GM23338 (cell line): ENCODE data around the gene INCA1. TPM values are rescaled to one million over a fixed set of nuclear protein-coding genes. Genes with fewer than 3 reads are reported as not detected.

Experiments
- ATAC-seq: fragments of 200-7000 bp; cut with Tn5 transposase; 3 replicates; pipeline ENCODE4 v1.9.1; 2020
- DNase-seq: peaks from one replicate; pipeline ENCODE4 v3.0.0-alpha.2; 2015; ENCODE audit warnings: low spot score
- H2AFZ ChIP-seq: fragments of 200-600 bp; sonication (generic); 2 replicates; pipeline ENCODE4 v1.8.0; 2016; ENCODE audit warnings: antibody characterized with exemption, mild to moderate bottlenecking, moderate library complexity
- H3F3A ChIP-seq: fragments of 200-600 bp; sonication (generic); replicated peaks from 2 replicates; pipeline ENCODE4 v1.8.0; 2017; ENCODE audit warnings: antibody characterized with exemption, mixed run types, low read depth
- H3K27ac ChIP-seq: fragments of 200-600 bp; sonication (generic); 2 replicates; pipeline ENCODE4 v1.6.1; 2016; ENCODE audit warnings: low read depth
- H3K27me3 ChIP-seq: fragments of 200-600 bp; sonication (generic); 2 replicates; pipeline ENCODE4 v1.8.0; 2016; ENCODE audit warnings: mild to moderate bottlenecking, mixed run types, moderate library complexity; ENCODE audit not compliant: insufficient read depth
- H3K36me3 ChIP-seq: fragments of 200-600 bp; sonication (generic); 2 replicates; pipeline ENCODE4 v1.8.0; 2016; ENCODE audit warnings: mild to moderate bottlenecking; ENCODE audit not compliant: insufficient read depth
- H3K4me1 ChIP-seq: fragments of 200-600 bp; sonication (generic); 2 replicates; pipeline ENCODE4 v1.8.0; 2016; ENCODE audit warnings: mild to moderate bottlenecking, moderate library complexity; ENCODE audit not compliant: insufficient read depth
- H3K4me2 ChIP-seq: fragments of 200-600 bp; sonication (generic); 2 replicates; pipeline ENCODE4 v1.7.1; 2017; ENCODE audit warnings: mixed run types
- H3K4me3 ChIP-seq: fragments of 200-600 bp; sonication (generic); 2 replicates; pipeline ENCODE4 v1.6.1; 2016; ENCODE audit warnings: mixed run types
- H3K79me2 ChIP-seq: fragments of 200-600 bp; sonication (generic); replicated peaks from 2 replicates; pipeline ENCODE4 v1.8.0; 2017; ENCODE audit warnings: mild to moderate bottlenecking; ENCODE audit not compliant: insufficient read depth
- H3K9me2 ChIP-seq: fragments of 200-600 bp; sonication (generic); 2 replicates; pipeline ENCODE4 v1.8.0; 2017; ENCODE audit not compliant: insufficient read depth
- H4K20me1 ChIP-seq: fragments of 200-600 bp; sonication (generic); replicated peaks from 2 replicates; pipeline ENCODE4 v1.8.0; 2017; ENCODE audit warnings: mild to moderate bottlenecking; ENCODE audit not compliant: insufficient read depth
- H3K27ac Mint-ChIP-seq: 2 replicates; pipeline ENCODE4 v1.8.0; 2020; ENCODE audit warnings: inconsistent platforms, mild to moderate bottlenecking, moderate library complexity, mixed read lengths
- H3K27me3 Mint-ChIP-seq: 3 replicates; pipeline ENCODE4 v1.8.0; 2022; ENCODE audit warnings: low read depth, mild to moderate bottlenecking, moderate library complexity, mixed read lengths, inconsistent platforms; ENCODE audit not compliant: insufficient read depth, poor library complexity
- H3K36me3 Mint-ChIP-seq: 3 replicates; pipeline ENCODE4 v1.8.0; 2021; ENCODE audit warnings: low read depth, mild to moderate bottlenecking, inconsistent platforms, moderate library complexity, mixed read lengths
- H3K4me1 Mint-ChIP-seq: 3 replicates; pipeline ENCODE4 v1.8.0; 2020; ENCODE audit warnings: mild to moderate bottlenecking, inconsistent platforms, mixed read lengths
- H3K4me3 Mint-ChIP-seq: 3 replicates; pipeline ENCODE4 v1.8.0; 2021; ENCODE audit warnings: moderate library complexity, mild to moderate bottlenecking, inconsistent platforms, mixed read lengths
- H3K9me3 Mint-ChIP-seq: 3 replicates; pipeline ENCODE4 v1.8.0; 2020; ENCODE audit warnings: moderate library complexity, mild to moderate bottlenecking, inconsistent platforms, mixed read lengths
- REST ChIP-seq: IDR thresholded peaks from one replicate; pipeline ENCODE4 v1.6.1; 2018; ENCODE audit warnings: antibody characterized with exemption; ENCODE audit not compliant: unreplicated experiment
- STAT1 ChIP-seq: IDR thresholded peaks from one replicate; pipeline ENCODE4 v1.6.1; 2016; ENCODE audit warnings: antibody characterized with exemption; ENCODE audit not compliant: unreplicated experiment
- ZNF114 ChIP-seq: fragments of 250-450 bp; sonication (Bioruptor Pico); IDR thresholded peaks from 2 replicates; pipeline ENCODE4 v1.5.0; 2020; ENCODE audit warnings: mild to moderate bottlenecking, moderate library complexity
- ZNF462 ChIP-seq: fragments of 250-450 bp; sonication (Bioruptor Pico); IDR thresholded peaks from 2 replicates; pipeline ENCODE4 v1.5.0; 2020; ENCODE audit warnings: mild to moderate bottlenecking, moderate library complexity
- polyA plus RNA-seq: library from polyadenylated mRNA; unstranded; fragments of >200 nt; fragmentation: Nextera tagmentation; extraction: Ambion mirVana; gene quantifications from 2 replicates; pipeline ENCODE4 v1.2.1, GENCODE V29; 2016
- total RNA-seq: library from RNA; depleted of rRNA; stranded (reverse); fragments of >200 nt; shearing (Covaris generic); gene quantifications from 2 replicates; pipeline ENCODE4 v1.2.3, GENCODE V29; 2014

The INCA1 gene
- total and polyA plus RNA-seq, 2 experiments from 2014 or later: 1.3 TPM; not detected in 1

- H3K4me1 Mint-ChIP-seq: peaks cover 22% of the 10 kb centered on the region
Observed at GRCh38 chr17:4974115-4974670, 23.1 kb downstream of the INCA1 start.

More at GRCh38 chr17:4974115-4974670, 23.1 kb downstream of the INCA1 start:
- peaks cover 53% of the 10 kb centered on the region for H3K27me3 Mint-ChIP-seq
- H3K9me2 ChIP-seq: no peaks in the 10 kb centered on the region
- peaks cover 38% of the 10 kb centered on the region for H3K36me3 Mint-ChIP-seq
- DNase-seq: no peak
- 0 out of 2 replicates have a peak, but pooled peaks cover 9% of the 10 kb centered on the region for H4K20me1 ChIP-seq
- H3K27ac ChIP-seq: no peak overlapping the region
- no peak overlapping the region for H3K27ac Mint-ChIP-seq
- H3K4me3 ChIP-seq: no peak overlapping the region
- H3F3A ChIP-seq: peaks cover 6% of the 10 kb centered on the region; the same call in 1 of the 2 replicates
- no peaks in the 10 kb centered on the region for H3K9me3 Mint-ChIP-seq
- no peak overlapping the region for H3K4me2 ChIP-seq
- no peak for ATAC-seq
- H3K4me1 ChIP-seq: peaks cover 13% of the 10 kb centered on the region
- TF ChIP-seq REST (no peak), STAT1 (no peak), ZNF462 (CRISPR knock-in tag) (no peak), ZNF114 (CRISPR knock-in tag) (no peak)
- peaks cover 62% of the 10 kb centered on the region for H3K27me3 ChIP-seq
- no peak overlapping the region; the same call in 2 of the 3 replicates for H3K4me3 Mint-ChIP-seq
- H2AFZ ChIP-seq: no peak overlapping the region
- no peaks in the 10 kb centered on the region for H3K36me3 ChIP-seq
- peaks cover 6% of the 10 kb centered on the region for H3K79me2 ChIP-seq
